T47D (cell line): ENCODE results near the gene SOX9.
"Not testable (repeated sequence)": the region's sequence is repeated elsewhere in the genome, so short reads cannot be mapped to it uniquely, and the experiment has no call there.

Experiments
- DNase-seq, 2 experiments: peaks; one replicate each; pipeline versions ENCODE4 v3.0.0 to v3.0.0-alpha.2; 2011 to 2012; ENCODE audit warnings: low read depth in 1 of 2, low spot score in 1 of 2
- JUND ChIP-seq: IDR thresholded peaks from 2 replicates; pipeline ENCODE4 v1.6.1; 2012; ENCODE audit warnings: low read depth
- in situ Hi-C: cut with HindIII; loops from 2 replicates; pipeline ENCODE4 v1.10.0; 2016; ENCODE audit warnings: low sequenced_read_pairs, low pct_unique_long_range_greater_than_20kb

The SOX9 gene

DNA sequence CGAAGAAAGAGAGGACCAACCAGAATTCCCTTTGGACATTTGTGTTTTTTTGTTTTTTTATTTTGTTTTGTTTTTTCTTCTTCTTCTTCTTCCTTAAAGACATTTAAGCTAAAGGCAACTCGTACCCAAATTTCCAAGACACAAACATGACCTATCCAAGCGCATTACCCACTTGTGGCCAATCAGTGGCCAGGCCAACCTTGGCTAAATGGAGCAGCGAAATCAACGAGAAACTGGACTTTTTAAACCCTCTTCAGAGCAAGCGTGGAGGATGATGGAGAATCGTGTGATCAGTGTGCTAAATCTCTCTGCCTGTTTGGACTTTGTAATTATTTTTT is 3.6 kb downstream of the SOX9 start:
- DNase-seq, result no peak
- no peak for TF ChIP-seq JUND
- in situ Hi-C loops, result no loop called here

GRCh38 chr17:72125226-72125651 is 4.4 kb downstream of the SOX9 start:
- in situ Hi-C loops, result no loop called here
- no peak for TF ChIP-seq JUND
- DNase-seq, result peak; percentile 63 to 77

- TF ChIP-seq JUND, result no peak
- DNase-seq, result no peak
- in situ Hi-C loops, result no loop called here
Measured at GRCh38 chr17:72125742-72126141, 4.9 kb downstream of the SOX9 start.

DNA sequence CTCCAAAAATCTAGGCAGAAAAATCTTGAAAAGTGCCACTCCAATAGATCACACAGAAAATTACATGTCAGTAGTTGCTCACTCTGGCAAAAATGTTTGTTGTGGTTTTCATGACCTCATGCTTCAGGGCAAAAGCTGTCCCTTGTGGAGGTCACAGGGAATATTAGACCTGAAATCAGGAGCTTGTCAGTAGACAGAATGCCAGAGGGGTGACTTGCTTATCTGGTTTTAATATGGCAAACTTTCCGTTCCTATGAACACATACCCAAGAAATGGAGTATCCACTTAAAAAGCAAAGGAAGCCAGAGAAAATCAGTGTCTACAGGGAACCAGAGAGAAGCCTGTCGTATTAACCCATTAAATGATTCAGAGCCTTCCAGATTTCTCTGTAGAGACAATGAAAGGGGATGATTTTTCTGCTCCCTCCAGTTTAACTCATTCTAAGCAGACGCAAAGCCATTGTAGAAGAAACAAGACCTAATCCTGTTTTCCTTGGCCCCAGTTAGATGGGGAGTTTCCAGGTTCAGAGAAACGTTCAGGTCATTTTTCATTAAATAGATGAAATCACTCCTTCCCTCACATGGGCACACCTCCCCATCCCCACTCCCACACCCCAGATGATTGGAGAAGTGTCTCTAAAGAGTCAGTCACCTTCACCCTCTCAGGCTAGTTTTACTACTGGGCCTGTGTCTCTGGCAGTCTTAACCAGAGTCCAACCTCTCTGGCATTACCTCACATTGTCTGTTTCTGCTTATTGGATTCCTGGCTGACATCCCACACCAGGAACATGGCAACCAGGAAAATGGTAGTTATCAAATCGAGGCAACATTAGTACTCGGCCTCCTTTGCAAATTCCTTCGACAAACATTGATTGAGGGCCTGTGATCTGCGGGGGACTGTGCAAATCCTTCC is 6.0 kb downstream of the SOX9 start:
- DNase-seq, result peak in 1 of 2 experiments; percentile 59
- in situ Hi-C loops, result no loop called here
- TF ChIP-seq JUND, result no peak; the same call in 1 of the 2 replicates

DNA sequence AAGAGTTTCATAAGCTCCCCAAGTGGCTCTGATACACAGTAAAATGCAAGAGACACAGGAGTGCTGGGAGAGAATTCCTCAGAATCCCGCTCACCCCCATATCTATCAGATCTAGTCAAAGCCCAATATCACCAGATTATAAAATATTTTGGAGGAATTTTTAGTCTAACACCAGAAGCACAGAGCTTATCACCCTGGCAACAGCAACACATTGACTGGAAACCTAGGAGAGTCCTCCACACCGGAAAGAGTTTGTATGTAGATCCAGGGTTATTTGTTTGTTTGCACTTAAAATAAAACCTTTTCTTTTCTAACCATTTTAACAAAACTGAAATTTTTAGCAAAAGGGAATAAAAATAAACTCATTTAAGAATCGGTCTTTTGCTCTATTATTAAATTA is 7.2 kb downstream of the SOX9 start:
- in situ Hi-C loops, result no loop called here
- no peak for DNase-seq
- no peak for TF ChIP-seq JUND

- in situ Hi-C loops, result no loop called here
- no peak for DNase-seq
- no peak for TF ChIP-seq JUND
Measured at GRCh38 chr17:72134608-72135394, 14.0 kb downstream of the SOX9 start.

DNA sequence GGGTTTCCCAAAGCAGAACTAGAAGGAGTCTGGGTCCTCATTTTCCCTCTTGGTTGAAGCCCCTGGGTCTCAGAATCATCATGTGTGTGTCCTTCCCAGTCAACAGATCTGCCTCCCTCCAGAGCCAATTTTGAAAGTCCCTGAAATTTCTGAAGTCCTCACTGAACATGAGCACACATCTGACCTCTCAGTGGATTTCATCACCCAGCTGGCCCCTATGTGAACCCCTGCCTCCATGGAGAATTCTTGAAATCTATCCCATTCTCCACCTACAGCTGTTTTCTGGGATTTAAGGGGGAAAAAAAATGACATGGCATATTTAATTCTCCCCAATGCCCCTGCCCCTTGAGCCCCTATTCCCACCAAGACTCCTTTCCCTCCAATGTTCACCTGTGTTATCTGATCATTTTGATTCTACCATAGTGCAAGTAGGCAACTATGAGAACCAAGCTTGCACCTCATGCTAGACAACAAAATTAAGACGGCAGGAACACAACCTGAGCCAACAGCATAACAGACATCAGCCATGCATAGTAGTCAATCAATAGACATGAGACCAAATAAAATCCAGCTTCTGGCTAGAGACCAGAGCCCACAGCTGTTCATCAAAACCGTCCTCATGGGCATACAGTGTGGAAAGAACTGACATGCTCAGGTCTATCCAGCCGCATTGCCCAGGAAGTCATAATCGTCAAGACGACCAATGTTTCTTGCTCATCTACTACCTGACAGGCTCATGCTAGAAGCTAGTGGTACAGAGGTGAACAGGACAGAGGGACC is 14.9 kb downstream of the SOX9 start:
- no peak for TF ChIP-seq JUND
- in situ Hi-C loops, result no loop called here
- no peak for DNase-seq

GRCh38 chr17:72136692-72137091 is 15.9 kb downstream of the SOX9 start:
- in situ Hi-C loops, result no loop called here
- no peak for TF ChIP-seq JUND
- no peak for DNase-seq

DNA sequence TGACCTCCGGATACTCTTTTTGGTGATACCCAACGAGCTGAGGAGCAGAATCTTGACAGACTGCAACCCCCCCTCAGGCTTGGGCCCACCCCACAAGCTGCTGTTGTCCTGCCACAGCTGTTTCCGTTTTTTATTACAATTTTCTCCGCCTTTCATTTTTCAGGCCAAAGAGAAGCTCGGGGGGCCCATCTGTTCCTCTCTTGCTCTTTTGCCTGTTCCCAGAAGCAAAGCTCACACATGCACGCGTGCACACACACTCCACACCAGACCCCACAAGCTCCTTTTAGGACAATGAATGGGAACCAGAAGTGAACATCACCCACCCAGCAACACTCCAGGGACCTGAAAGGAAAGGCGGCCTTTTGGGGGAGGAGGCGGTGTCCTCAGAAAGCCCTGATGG is 16.3 kb downstream of the SOX9 start:
- in situ Hi-C loops, result no loop called here
- TF ChIP-seq JUND, result no peak
- DNase-seq, result no peak

DNA sequence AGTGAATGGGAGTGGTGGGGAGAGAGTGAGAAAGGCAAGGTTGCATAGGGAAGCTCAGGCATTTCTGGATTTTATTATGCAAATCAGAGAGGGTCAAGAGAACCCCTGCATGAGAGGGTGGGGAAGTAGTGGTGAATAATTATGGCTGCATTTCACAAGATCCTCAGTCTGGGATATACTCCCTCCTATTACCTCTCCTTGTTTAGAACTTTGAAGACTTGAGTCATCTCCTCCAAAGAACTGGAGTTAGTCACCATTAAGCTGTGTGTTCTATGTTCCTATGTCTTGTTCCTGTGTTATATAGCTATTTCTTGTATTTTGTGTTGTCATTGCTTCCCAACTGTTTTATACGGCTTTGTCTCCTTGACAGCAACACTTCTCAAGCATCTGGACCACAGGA is 18.4 kb downstream of the SOX9 start:
- no peak for TF ChIP-seq JUND
- DNase-seq, result no peak
- in situ Hi-C loops, result no loop called here

DNA sequence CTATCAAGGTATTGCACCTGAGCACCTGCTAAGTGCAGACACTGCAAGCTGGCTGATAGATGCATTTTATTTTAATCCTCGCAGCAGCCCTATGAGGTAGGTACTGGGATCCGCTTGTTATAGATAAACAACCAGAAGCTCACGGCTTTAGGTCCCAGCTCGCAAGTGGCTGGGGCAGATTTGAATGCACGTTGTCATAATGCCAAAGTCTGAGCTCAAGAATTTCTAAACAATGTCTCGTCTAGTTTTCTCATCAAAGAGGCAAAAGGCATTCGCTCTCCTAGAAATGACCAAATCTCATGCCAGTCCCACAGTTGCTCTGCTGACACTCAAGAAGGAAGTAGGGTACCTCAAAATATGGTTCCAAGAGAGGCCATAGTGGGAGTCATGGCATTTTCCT is 20.5 kb downstream of the SOX9 start:
- in situ Hi-C loops, result no loop called here
- DNase-seq, result no peak
- no peak for TF ChIP-seq JUND

DNA sequence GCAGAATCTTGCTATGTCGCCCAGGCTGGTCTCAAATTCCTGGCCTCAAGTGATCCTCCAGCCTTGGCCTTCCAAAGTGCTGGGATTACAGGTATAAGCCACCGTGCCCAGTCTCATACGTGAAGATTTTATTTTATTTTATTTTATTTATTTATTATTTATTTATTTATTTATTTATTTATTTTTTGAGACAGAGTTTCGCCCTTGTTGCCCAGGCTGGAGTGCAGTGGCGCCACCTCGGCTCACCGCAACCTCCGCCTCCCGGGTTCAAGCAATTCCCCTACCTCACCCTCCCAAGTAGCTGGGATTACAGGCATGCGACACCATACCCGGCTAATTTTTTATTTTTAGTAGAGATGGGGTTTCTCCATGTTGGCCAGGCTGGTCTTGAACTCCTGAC is 21.3 kb downstream of the SOX9 start:
- in situ Hi-C loops, DNase-seq: not testable (repeated sequence)
